ENCODE results near the gene HARBI1. TPM values are rescaled to one million over a fixed set of nuclear protein-coding genes. Genes with fewer than 3 reads are reported as not detected.

Gene HARBI1
- total and polyA plus RNA-seq, 2 donors (not counting 3 experiments of a cell fraction or from before 2014, with no cell fraction given) = 2.7 to 4.7 TPM

- Histone ChIP-seq H3K36me3 (ENCODE audit: control insufficient read depth in 2 of 2, extremely low read depth in 1 of 2, insufficient read depth in 2 of 2, low read length in 2 of 2) (no peaks in the 10 kb centered on the region), H3K4me1 (ENCODE audit: control insufficient read depth, extremely low read depth, insufficient read depth, low read length) (peaks cover 18% of the 10 kb centered on the region), H3K27me3 (ENCODE audit: control insufficient read depth in 2 of 2, insufficient read depth in 2 of 2, low read length in 2 of 2) (no peaks in the 10 kb centered on the region), H3K4me2 (ENCODE audit: insufficient read depth, low read length) (no peak overlapping the region), H3K9me3 (replicated peaks; ENCODE audit: control insufficient read depth, insufficient read depth, low read length) (no peaks in the 10 kb centered on the region), H3K79me2 (ENCODE audit: control insufficient read depth, insufficient read depth, low read length) (peaks cover 79% of the 10 kb centered on the region), H3K27ac (ENCODE audit: insufficient read depth, low read depth, low read length) (no peak overlapping the region), H3K4me3 (replicated peaks in 1 of 3; ENCODE audit: insufficient read depth in 1 of 3, low read depth in 1 of 3, low read length in 3 of 3) (no peak overlapping the region), H3K9ac (replicated peaks; ENCODE audit: extremely low read depth, insufficient read depth, low read length) (no peak overlapping the region), H2AFZ (ENCODE audit: low read depth, low read length) (no peak overlapping the region), H3K9me1 (replicated peaks; ENCODE audit: control insufficient read depth, extremely low read depth, insufficient read depth, low read length) (no peaks in the 10 kb centered on the region), H4K20me1 (replicated peaks; ENCODE audit: control insufficient read depth, extremely low read depth, insufficient read depth, low read length) (peaks cover 5% of the 10 kb centered on the region)
- DNase-seq (ENCODE audit: low read depth, low spot score) (no peak), FAIRE-seq (no peak)
- intact Hi-C loops (cut with micrococcal nuclease) (no loop called here), dilution Hi-C loops (cut with MboI; ENCODE audit: extremely low pct_ligation_motif_present, low sequenced_read_pairs) (no loop called here)
- CTCF ChIA-PET = no interaction called here
- no TSS peak for BruUV-seq (replicated peaks)
- POLR2A ChIA-PET = no interaction called here
- TF ChIP-seq POLR2AphosphoS5 (IDR thresholded peaks at IDR 0.05; ENCODE audit: insufficient read depth, low read depth, low read length) = no peak
- no peak for TF ChIP-seq POLR2A (IDR thresholded peaks at IDR 0.05; ENCODE audit: low read depth, low read length)
- TF ChIP-seq FOS (IDR thresholded peaks at IDR 0.05; ENCODE audit: borderline replicate concordance, insufficient read depth, low read length) = no peak
- no peak for TF ChIP-seq JUN (IDR thresholded peaks at IDR 0.05; ENCODE audit: borderline replicate concordance, insufficient read depth, insufficient read length, low read depth)
- no peak for TF ChIP-seq CTCF (IDR thresholded peaks at IDR 0.05; ENCODE audit: extremely low read depth in 1 of 2, insufficient read depth in 1 of 2, low read depth in 1 of 2, low read length in 2 of 2)
- TF ChIP-seq MYC (IDR thresholded peaks at IDR 0.05; ENCODE audit: low read depth, low read length) = no peak
- TF ChIP-seq MAX (IDR thresholded peaks at IDR 0.05; ENCODE audit: insufficient read depth, insufficient read length) = no peak
Observed at GRCh38 chr11:46588915-46589314, 28.1 kb downstream of the HARBI1 start.
